ENCODE measurements around the gene CUL5. TPM values are rescaled to one million over a fixed set of nuclear protein-coding genes. Genes with fewer than 3 reads are reported as not detected.

Gene CUL5
- total and polyA plus RNA-seq, 2 of the 8 experiments (the other 6 are each of a cell fraction or from before 2014, with no cell fraction given), result 4.9 to 31.8 TPM

DNA sequence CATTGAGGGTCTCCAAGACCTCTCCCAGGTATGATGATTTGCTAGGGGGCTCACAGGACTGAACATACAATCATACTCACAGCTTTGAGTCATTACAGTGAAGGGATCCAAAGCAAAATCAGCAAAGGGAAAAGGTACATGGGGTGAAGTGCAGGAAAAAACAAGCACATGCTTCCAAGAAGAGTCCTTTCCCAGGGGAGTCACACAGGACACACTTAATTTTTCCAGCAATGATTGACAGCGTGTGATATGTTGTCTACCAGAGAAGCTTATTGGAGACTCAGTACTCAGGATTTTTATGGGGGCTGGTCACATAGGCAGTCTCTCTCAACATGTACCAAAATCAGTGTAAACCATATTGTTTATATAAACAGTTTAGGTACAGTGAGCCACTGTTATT, 25.3 kb downstream of the CUL5 start:
- no peak overlapping the region for H3K4me3 ChIP-seq (ENCODE audit: extremely low read depth in 1 of 4, insufficient read depth in 2 of 4, low read depth in 3 of 4, low read length in 4 of 4)
- H3K23me2 ChIP-seq (ENCODE audit: low read depth, low read length), result no peaks in the 10 kb centered on the region
- H3K4me1 ChIP-seq (replicated peaks in 1 of 4; ENCODE audit: control insufficient read depth in 3 of 4, insufficient read depth in 4 of 4, low read length in 3 of 4), result peaks cover 0 to 4% (median 1%) of the 10 kb centered on the region in 4 experiments; a peak in 2 of 7 replicates
- ChIA-PET CTCF (ENCODE audit: partially characterized antibody) (interaction anchor here (1.5 to 3.6 kb wide), 2 partner anchors 8 to 25 kb away, joined by 3 to 16 read pairs; partner anchors contain the start of gene CUL5), POLR2A (ENCODE audit: partially characterized antibody) (interaction anchor here (1.1 kb wide), 1 partner anchor 25 kb away, joined by 5 read pairs; the partner anchor contains the start of gene CUL5)
- peaks cover 0 to 41% of the 10 kb centered on the region in 2 experiments; a peak in 3 of 4 replicates for H3K79me2 ChIP-seq (ENCODE audit: control insufficient read depth in 1 of 2, insufficient read depth in 2 of 2, low read length in 2 of 2)
- no peaks in the 10 kb centered on the region for H4K20me1 ChIP-seq (replicated peaks in 1 of 2; ENCODE audit: control insufficient read depth in 1 of 2, insufficient read depth in 2 of 2, low read length in 2 of 2)
- no peaks in the 10 kb centered on the region for H3K27me3 ChIP-seq (replicated peaks in 1 of 4; ENCODE audit: control insufficient read depth in 3 of 4, extremely low read depth in 1 of 4, insufficient read depth in 3 of 4, low read length in 3 of 4)
- peaks cover 0 to 21% (median 6%) of the 10 kb centered on the region in 4 experiments; a peak in 5 of 8 replicates for H3K36me3 ChIP-seq (ENCODE audit: control insufficient read depth in 2 of 4, insufficient read depth in 4 of 4, low read length in 3 of 4)
- no peak overlapping the region for H4K8ac ChIP-seq (ENCODE audit: extremely low read depth, insufficient read depth, low read length)
- H3K9ac ChIP-seq (replicated peaks in 1 of 4; ENCODE audit: extremely low read depth in 1 of 4, low read depth in 3 of 4, low read length in 3 of 4), result no peak overlapping the region
- H2BK20ac ChIP-seq (ENCODE audit: low read length), result no peak overlapping the region
- H3K9me3 ChIP-seq (ENCODE audit: insufficient read depth in 2 of 2, low read depth in 1 of 2, low read length in 1 of 2), result no peaks in the 10 kb centered on the region
- TF ChIP-seq RAD21 (IDR thresholded peaks at IDR 0.05 in 1 of 2, conservative IDR thresholded peaks at IDR 0.05 in 1 of 2; ENCODE audit: low read depth in 2 of 2, low read length in 2 of 2), result no peak
- no peak for TF ChIP-seq FOSL1 (IDR thresholded peaks at IDR 0.05; ENCODE audit: insufficient read depth, low read depth, low read length)
- TF ChIP-seq SRF (IDR thresholded peaks at IDR 0.05; ENCODE audit: low read depth, low read length), result no peak
- no peak for TF ChIP-seq SP4 (IDR thresholded peaks at IDR 0.05; ENCODE audit: low read length)
- TF ChIP-seq SP1 (IDR thresholded peaks at IDR 0.05; ENCODE audit: low read depth, low read length), result no peak
- no peak for TF ChIP-seq EP300 (IDR thresholded peaks at IDR 0.05; ENCODE audit: borderline replicate concordance in 1 of 2, low read depth in 2 of 2, low read length in 2 of 2)
- no peak overlapping the region for H2BK12ac ChIP-seq (ENCODE audit: low read depth, low read length)
- DNase-seq (ENCODE audit: low read depth in 1 of 2, low spot score in 2 of 2) (no peak), FAIRE-seq (no peak)
- H2AK5ac ChIP-seq (ENCODE audit: low read depth, low read length), result no peak overlapping the region
- H3K4me2 ChIP-seq (ENCODE audit: insufficient read depth in 1 of 2, low read depth in 2 of 2, low read length in 2 of 2), result no peak overlapping the region
- H3K79me1 ChIP-seq (ENCODE audit: low read depth, low read length), result no peaks in the 10 kb centered on the region; the same call in 1 of the 2 replicates
- H3K4ac ChIP-seq (replicated peaks; ENCODE audit: insufficient read length, low read depth, low read length), result no peak overlapping the region
- no peak overlapping the region for H3K14ac ChIP-seq (ENCODE audit: insufficient read length)
- WGBS, 2 experiments (ENCODE audit: extremely low coverage in 1 of 2, insufficient coverage in 1 of 2, insufficient read length in 1 of 2, insufficient replicate concordance in 2 of 2, low coverage in 1 of 2, low lambda C conversion rate in 2 of 2, missing lambda C conversion rate in 1 of 2), result 100% methylated on average over 1 of the region's 1 CpG; no CpG with 5 or more reads in 1 of the 2 experiments
- no peak overlapping the region for H3K27ac ChIP-seq (ENCODE audit: low read depth, low read length)
- no peak overlapping the region for H2BK15ac ChIP-seq (ENCODE audit: low read length)
- H2BK120ac ChIP-seq (replicated peaks; ENCODE audit: low read depth, low read length), result no peak overlapping the region
- H2BK5ac ChIP-seq (ENCODE audit: low read depth, low read length), result no peak overlapping the region
- no peak overlapping the region for H3K56ac ChIP-seq (replicated peaks; ENCODE audit: insufficient read length, low read depth, low read length)
- H4K91ac ChIP-seq (replicated peaks; ENCODE audit: insufficient read length, low read length), result no peak overlapping the region
- no peak overlapping the region for H3K18ac ChIP-seq (ENCODE audit: extremely low read depth, low read length)
- H4K5ac ChIP-seq (ENCODE audit: insufficient read length, low read depth, low read length), result no peak overlapping the region
- no peak overlapping the region for H3K23ac ChIP-seq (ENCODE audit: insufficient read length)
- H2AFZ ChIP-seq (ENCODE audit: low read length), result no peak overlapping the region
